Ovary (tissue), 9 donors: ENCODE data around the gene RCE1. TPM values are rescaled to one million over a fixed set of nuclear protein-coding genes. Genes with fewer than 3 reads are reported as not detected.

Experiments
- DNase-seq, 5 donors: peaks; one replicate each; pipeline ENCODE4 v3.0.0-alpha.2; 2019 to 2020
- H3K27ac ChIP-seq, 2 donors: fragments of 200-600 bp; one replicate each; pipeline versions ENCODE4 v1.5.1 to v1.8.0; 2019 to 2022
- H3K27me3 ChIP-seq: fragments of 200-600 bp; one replicate; pipeline ENCODE4 v1.8.0; 2022
- H3K36me3 ChIP-seq: fragments of 200-600 bp; sonication (generic); one replicate; pipeline ENCODE4 v1.5.1; 2019
- H3K4me1 ChIP-seq: one replicate; pipeline ENCODE4 v1.8.1; 2013; ENCODE audit warnings: mild to moderate bottlenecking, moderate library complexity; ENCODE audit not compliant: insufficient read depth
- H3K4me3 ChIP-seq: fragments of 200-600 bp; sonication (generic); one replicate; pipeline ENCODE4 v1.5.1; 2017
- H3K9me3 ChIP-seq, 2 donors: fragments of 200-600 bp in 1 of 2; sonication (generic) in 1 of 2; one replicate each; pipeline versions ENCODE4 v1.5.1 to v1.8.1; 2013 to 2019; ENCODE audit warnings: mild to moderate bottlenecking in 1 of 2, moderate library complexity in 1 of 2
- EP300 ChIP-seq: sonication (generic); formaldehyde crosslinking; IDR thresholded peaks from one replicate; pipeline ENCODE4 v1.6.1; 2017; ENCODE audit warnings: antibody characterized with exemption
- POLR2A ChIP-seq: fragments of 450-650 bp; IDR thresholded peaks from one replicate; pipeline ENCODE4 v1.6.1; 2017; ENCODE audit warnings: antibody characterized with exemption, mild to moderate bottlenecking, moderate library complexity
- WGBS, 3 donors: extraction: QIAGEN DNeasy Blood & Tissue Kit in 1 of 3; methylation state at CpG; one replicate each; pipeline versions ENCODE4 v1.1.5 to v1.1.7; 2013 to 2017; 5-methylcytosine and 5-hydroxymethylcytosine counted together
- intact Hi-C, 4 donors: fragments of 100-400 bp; cut with DNase I; formaldehyde crosslinking; loops; one replicate each; pipeline versions ENCODE4 v1.11.0 to v1.15.1; 2022 to 2023
- polyA plus RNA-seq, 2 donors: library from polyadenylated mRNA; stranded (reverse); fragments of 200-250 nt in 1 of 2; fragments of 350-450 nt in 1 of 2; fragmentation: Illumina TruSeq in 1 of 2; extraction: RNeasy Lipid Tissue Mini Kit (QIAGEN cat#74804) in 1 of 2; gene quantifications; one replicate each; pipeline ENCODE4 v1.2.3, GENCODE V29; 2013 to 2014
- total RNA-seq, 7 donors: library from RNA; depleted of rRNA in 2 of 7; stranded (reverse); fragments of >200 nt in 2 of 7; fragmentation: NEBNext Ultra II Directional in 3 of 7; extraction: Animal tissue kit (Norgen Biotek cat#: 25700) in 3 of 7; gene quantifications; one replicate each; pipeline versions ENCODE4 v1.1.0 to v1.2.4, GENCODE V29; 2016 to 2023
- TF ChIP-seq, protein P1 (sequence below), 3 donors: fragments of 450-650 bp in 2 of 3; fragments of 200-600 bp in 1 of 3; IDR thresholded peaks; one replicate each; pipeline versions ENCODE4 v1.5.1 to v1.8.0; 2016 to 2022; ENCODE audit warnings: antibody characterized with exemption in 3 of 3, mild to moderate bottlenecking in 1 of 3
- donor health status: DM: no; HTN: no; CAD: no; lungs with moderate emphysema.
- donor health status: DM: no; HTN: no; CAD: no.
- donor health status: Bipolar disorder and iron deficiency.
- donor health status: DM: yes; HTN: yes; CAD: no.
- donor health status: DM: no; HTN: no; CAD: no.
- donor health status: DM: yes; HTN: yes; CAD: no.

Gene RCE1
- total and polyA plus RNA-seq, 9 donors, result 7.0 to 31.1 (median 17.2) TPM

DNA sequence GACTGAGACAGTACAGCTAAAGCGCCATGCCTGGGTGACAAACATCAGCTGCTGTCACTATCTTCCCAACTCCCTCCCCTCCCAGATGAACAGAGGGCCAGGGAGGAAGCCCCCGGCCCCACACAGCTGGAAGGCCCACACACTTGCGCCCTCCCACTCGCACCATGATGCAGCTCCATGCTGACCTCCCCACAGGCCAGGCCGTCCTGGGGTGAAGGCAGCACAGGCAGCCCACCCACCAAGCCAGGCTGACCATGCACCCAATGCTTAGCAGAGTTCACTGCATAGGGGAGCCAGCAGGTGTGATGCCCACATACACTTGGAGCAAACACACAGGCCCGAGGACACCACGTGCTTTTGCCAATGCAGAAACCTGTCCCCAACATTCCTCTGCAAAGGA, 35.8 kb downstream of the RCE1 start:
- Histone ChIP-seq H3K36me3 (no peaks in the 10 kb centered on the region), H3K9me3 (no peaks in the 10 kb centered on the region), H3K27ac (no peak overlapping the region), H3K27me3 (no peaks in the 10 kb centered on the region), H3K4me1 (no peaks in the 10 kb centered on the region), H3K4me3 (no peak overlapping the region)
- TF ChIP-seq POLR2A (no peak), EP300 (no peak)
- TF ChIP-seq, protein P1, sequence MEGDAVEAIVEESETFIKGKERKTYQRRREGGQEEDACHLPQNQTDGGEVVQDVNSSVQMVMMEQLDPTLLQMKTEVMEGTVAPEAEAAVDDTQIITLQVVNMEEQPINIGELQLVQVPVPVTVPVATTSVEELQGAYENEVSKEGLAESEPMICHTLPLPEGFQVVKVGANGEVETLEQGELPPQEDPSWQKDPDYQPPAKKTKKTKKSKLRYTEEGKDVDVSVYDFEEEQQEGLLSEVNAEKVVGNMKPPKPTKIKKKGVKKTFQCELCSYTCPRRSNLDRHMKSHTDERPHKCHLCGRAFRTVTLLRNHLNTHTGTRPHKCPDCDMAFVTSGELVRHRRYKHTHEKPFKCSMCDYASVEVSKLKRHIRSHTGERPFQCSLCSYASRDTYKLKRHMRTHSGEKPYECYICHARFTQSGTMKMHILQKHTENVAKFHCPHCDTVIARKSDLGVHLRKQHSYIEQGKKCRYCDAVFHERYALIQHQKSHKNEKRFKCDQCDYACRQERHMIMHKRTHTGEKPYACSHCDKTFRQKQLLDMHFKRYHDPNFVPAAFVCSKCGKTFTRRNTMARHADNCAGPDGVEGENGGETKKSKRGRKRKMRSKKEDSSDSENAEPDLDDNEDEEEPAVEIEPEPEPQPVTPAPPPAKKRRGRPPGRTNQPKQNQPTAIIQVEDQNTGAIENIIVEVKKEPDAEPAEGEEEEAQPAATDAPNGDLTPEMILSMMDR (IDR thresholded peaks at IDR 0.05), result no peak
- intact Hi-C loops, result no loop called here
- no peak for DNase-seq
- 68 to 77% (median 74%) methylated on average over 7 of the region's 7 CpGs for WGBS, 3 donors

DNA sequence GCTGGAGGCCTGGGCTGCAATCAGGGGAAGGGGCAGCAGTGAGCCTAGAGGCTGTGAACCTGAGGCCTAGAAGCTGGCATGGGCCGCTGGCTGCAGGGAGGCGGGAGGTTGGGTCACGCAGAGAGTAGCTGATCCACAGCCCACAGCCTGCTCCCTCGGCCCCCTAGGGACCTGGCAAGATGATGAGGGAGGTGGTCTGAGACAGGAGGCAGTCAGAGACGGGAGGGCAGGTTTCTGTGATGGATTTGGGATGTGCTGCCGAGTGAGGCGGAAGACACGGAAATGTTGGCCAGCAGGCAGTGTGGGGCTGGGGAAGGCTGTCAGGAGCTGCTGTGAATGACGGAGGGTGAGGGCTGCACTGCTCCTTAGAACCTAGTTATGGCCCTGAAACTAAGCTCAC, 36.3 kb downstream of the RCE1 start:
- no peaks in the 10 kb centered on the region for H3K36me3 ChIP-seq
- intact Hi-C loops, result no loop called here
- H3K27ac ChIP-seq, result no peak overlapping the region
- TF ChIP-seq POLR2A (no peak), EP300 (no peak)
- TF ChIP-seq, protein P1 (IDR thresholded peaks at IDR 0.05), result no peak
- DNase-seq, result no peak
- H3K9me3 ChIP-seq, result no peaks in the 10 kb centered on the region
- no peaks in the 10 kb centered on the region for H3K27me3 ChIP-seq
- H3K4me1 ChIP-seq, result no peaks in the 10 kb centered on the region
- no peak overlapping the region for H3K4me3 ChIP-seq
- 90 to 92% (median 91%) methylated on average over 9 of the region's 9 CpGs for WGBS, 3 donors

DNA sequence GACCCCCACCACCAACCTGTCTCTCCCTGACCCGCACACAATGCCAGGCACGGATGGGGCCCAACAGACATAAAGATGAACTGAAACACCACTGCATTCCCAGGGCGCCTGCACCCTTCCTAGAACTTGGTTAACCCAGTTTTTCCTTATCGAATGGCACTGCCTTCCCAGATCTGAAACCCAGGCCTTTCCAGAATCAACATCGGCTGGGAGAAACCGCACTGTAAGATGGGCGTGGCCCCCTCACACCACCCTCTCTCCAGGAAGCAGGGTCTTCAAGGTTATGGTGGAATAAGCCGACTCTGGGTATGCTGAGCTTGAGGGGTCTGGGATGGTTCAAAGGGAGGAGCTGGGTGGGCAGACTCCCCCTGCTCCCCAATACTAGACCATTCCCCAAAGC, 36.8 kb downstream of the RCE1 start:
- H3K4me3 ChIP-seq, result no peak overlapping the region
- intact Hi-C loops, result no loop called here
- H3K36me3 ChIP-seq, result no peaks in the 10 kb centered on the region
- WGBS, 3 donors, result 87 to 92% (median 89%) methylated on average over 8 of the region's 8 CpGs
- no peaks in the 10 kb centered on the region for H3K4me1 ChIP-seq
- DNase-seq, result peak in 1 of 5 donors; percentile 8
- no peaks in the 10 kb centered on the region for H3K9me3 ChIP-seq
- TF ChIP-seq POLR2A, result no peak
- H3K27ac ChIP-seq, result no peak overlapping the region
- no peaks in the 10 kb centered on the region for H3K27me3 ChIP-seq

DNA sequence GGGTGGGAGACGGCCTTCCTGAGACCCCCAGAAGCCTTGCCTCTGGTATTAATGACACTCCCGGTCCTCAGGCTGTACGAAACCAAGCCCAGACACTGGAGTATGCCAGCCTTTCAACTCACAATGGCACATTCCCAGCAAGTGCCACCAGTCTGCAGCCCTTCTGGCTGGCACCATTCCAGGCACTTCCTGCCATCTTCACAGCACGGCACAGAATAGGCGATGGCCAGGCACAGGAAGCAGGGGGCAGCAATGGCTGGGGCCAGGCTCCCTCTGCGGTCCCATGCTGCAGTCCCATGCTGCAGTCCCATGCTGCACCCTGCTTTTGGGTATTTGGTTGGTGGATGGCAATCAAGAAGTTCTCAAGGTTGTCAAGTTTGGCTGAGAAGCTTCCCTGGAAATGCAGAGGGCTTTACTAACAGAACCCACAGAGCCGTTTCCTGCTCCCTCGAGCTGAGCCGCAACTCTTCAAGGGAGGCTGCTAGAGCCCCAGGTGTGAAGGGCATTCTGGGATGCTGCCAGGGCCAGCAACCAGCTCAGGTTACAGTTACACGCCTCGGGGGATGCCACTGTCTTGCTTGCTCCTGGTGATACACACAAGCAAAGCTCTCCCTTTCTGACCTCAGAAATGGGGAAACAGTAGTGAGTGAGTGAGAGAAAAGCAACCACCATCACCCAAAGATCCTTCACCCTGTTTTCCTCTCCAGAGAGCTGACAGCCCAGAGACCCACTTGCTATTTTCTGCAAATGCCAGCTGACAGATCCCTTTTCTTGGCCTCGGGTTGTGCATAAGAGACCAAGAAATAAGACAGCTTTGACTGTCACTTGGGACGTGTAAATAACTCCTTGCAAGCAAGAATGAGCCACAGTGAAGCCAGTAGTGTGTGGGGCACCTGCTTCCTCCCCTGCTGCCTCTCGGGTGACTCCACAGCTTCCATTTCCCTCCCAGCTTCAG, 37.5 kb downstream of the RCE1 start:
- DNase-seq, result peak in 1 of 5 donors; percentile 21
- Histone ChIP-seq H3K4me1 (no peaks in the 10 kb centered on the region), H3K27ac (no peak overlapping the region), H3K36me3 (no peaks in the 10 kb centered on the region), H3K27me3 (no peaks in the 10 kb centered on the region), H3K4me3 (no peak overlapping the region), H3K9me3 (no peaks in the 10 kb centered on the region)
- intact Hi-C loops, result no loop called here
- 81 to 85% (median 83%) methylated on average over 14 of the region's 14 CpGs for WGBS, 3 donors
- TF ChIP-seq, protein P1 (IDR thresholded peaks at IDR 0.05), result no peak
- TF ChIP-seq EP300 (no peak), POLR2A (no peak)

DNA sequence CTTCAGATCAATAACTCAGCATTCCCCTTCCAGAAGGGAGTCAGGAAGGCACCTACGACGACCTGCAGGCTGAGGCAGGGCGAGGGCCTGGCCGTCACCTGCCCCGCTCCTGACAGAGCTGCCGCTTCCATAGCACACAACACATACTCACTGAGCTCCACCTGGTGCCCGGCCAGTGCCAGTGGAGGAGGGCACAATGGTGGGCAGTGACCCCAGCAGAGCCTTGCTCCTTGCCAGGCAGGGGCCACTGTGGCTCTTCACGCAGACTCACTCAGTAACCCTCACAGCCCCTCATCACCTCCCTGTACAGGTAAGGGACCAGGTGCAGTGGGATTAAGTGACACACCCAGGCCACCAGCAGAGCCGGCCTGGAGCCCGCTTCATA, 38.2 kb downstream of the RCE1 start:
- 94 to 96% (median 95%) methylated on average over 10 of the region's 10 CpGs for WGBS, 3 donors

More for the DNA sequence above, 38.2 kb downstream of the RCE1 start:
- H3K9me3 ChIP-seq, result no peaks in the 10 kb centered on the region
- no peak overlapping the region for H3K4me3 ChIP-seq
- TF ChIP-seq EP300 (no peak), POLR2A (no peak)
- TF ChIP-seq, protein P1 (IDR thresholded peaks at IDR 0.05), result no peak
- H3K4me1 ChIP-seq, result peaks cover under 1% of the 10 kb centered on the region
- no peak overlapping the region for H3K27ac ChIP-seq
- intact Hi-C loops, result no loop called here
- H3K36me3 ChIP-seq, result no peaks in the 10 kb centered on the region
- DNase-seq, result peak in 1 of 5 donors; percentile 7
- no peaks in the 10 kb centered on the region for H3K27me3 ChIP-seq
